GM19025 (cell line): ENCODE data around the gene HOXA10.

Experiments
- ATAC-seq: cut with Tn5 transposase; IDR thresholded peaks from one replicate; pipeline ENCODE4 v1.9.1; 2021; ENCODE audit warnings: mild to moderate bottlenecking, low read depth, moderate library complexity; ENCODE audit not compliant: unreplicated experiment

HOXA10 gene

GRCh38 chr7:27147199-27148030, 26.7 kb downstream of the HOXA10 start, which contains the start of gene HOXA6:
Gene HOXA6, minus strand, starts transcription at chr7:27147774. Its CDS starts 25 bp downstream, at chr7:27147749.
- ATAC-seq: no peak

- no peak for ATAC-seq
These were observed 27.5 kb downstream of the HOXA10 start for GRCh38 chr7:27146491-27147198.

GRCh38 chr7:27145914-27146412, 28.2 kb downstream of the HOXA10 start:
- no peak for ATAC-seq

GRCh38 chr7:27145165-27145913, 28.8 kb downstream of the HOXA10 start:
- no peak for ATAC-seq

- no peak for ATAC-seq
These were observed 29.3 kb downstream of the HOXA10 start for GRCh38 chr7:27144781-27145164.

- ATAC-seq: no peak
These were observed 30.0 kb downstream of the HOXA10 start for GRCh38 chr7:27143950-27144780.

- no peak for ATAC-seq
These were observed 30.8 kb downstream of the HOXA10 start, which contains the start of gene HOXA5 for GRCh38 chr7:27143023-27143949. Gene HOXA5, minus strand, starts transcription at chr7:27143681. Its CDS starts 74 bp downstream, at chr7:27143607.

GRCh38 chr7:27142580-27143022, 31.5 kb downstream of the HOXA10 start:
- ATAC-seq: no peak

GRCh38 chr7:27141923-27142579, 32.1 kb downstream of the HOXA10 start:
- no peak for ATAC-seq

- no peak for ATAC-seq
These were observed 32.8 kb downstream of the HOXA10 start for GRCh38 chr7:27141137-27141922.

- no peak for ATAC-seq
These were observed 33.8 kb downstream of the HOXA10 start for GRCh38 chr7:27140126-27140857.

- ATAC-seq: no peak
These were observed 34.6 kb downstream of the HOXA10 start for GRCh38 chr7:27139334-27140125.

GRCh38 chr7:27138985-27139333, 35.2 kb downstream of the HOXA10 start:
- no peak for ATAC-seq

- ATAC-seq: no peak
These were observed 35.6 kb downstream of the HOXA10 start for GRCh38 chr7:27138472-27138871.

- ATAC-seq: no peak
These were observed 36.3 kb downstream of the HOXA10 start for GRCh38 chr7:27137640-27138315.

- ATAC-seq: no peak
These were observed 39.7 kb downstream of the HOXA10 start for GRCh38 chr7:27134392-27134791.
